GM23338 (cell line): Measurements from ENCODE around the gene HLA-DPA1. TPM values are rescaled to one million over a fixed set of nuclear protein-coding genes. Genes with fewer than 3 reads are reported as not detected.

ENCODE experiments used
- ATAC-seq: fragments of 200-7000 bp; cut with Tn5 transposase; 3 replicates; pipeline ENCODE4 v1.9.1; 2020
- DNase-seq: peaks from one replicate; pipeline ENCODE4 v3.0.0-alpha.2; 2015; ENCODE audit warnings: low spot score
- H2AFZ ChIP-seq: fragments of 200-600 bp; sonication (generic); 2 replicates; pipeline ENCODE4 v1.8.0; 2016; ENCODE audit warnings: antibody characterized with exemption, mild to moderate bottlenecking, moderate library complexity
- H3F3A ChIP-seq: fragments of 200-600 bp; sonication (generic); replicated peaks from 2 replicates; pipeline ENCODE4 v1.8.0; 2017; ENCODE audit warnings: antibody characterized with exemption, mixed run types, low read depth
- H3K27ac ChIP-seq: fragments of 200-600 bp; sonication (generic); 2 replicates; pipeline ENCODE4 v1.6.1; 2016; ENCODE audit warnings: low read depth
- H3K27me3 ChIP-seq: fragments of 200-600 bp; sonication (generic); 2 replicates; pipeline ENCODE4 v1.8.0; 2016; ENCODE audit warnings: mild to moderate bottlenecking, mixed run types, moderate library complexity; ENCODE audit not compliant: insufficient read depth
- H3K36me3 ChIP-seq: fragments of 200-600 bp; sonication (generic); 2 replicates; pipeline ENCODE4 v1.8.0; 2016; ENCODE audit warnings: mild to moderate bottlenecking; ENCODE audit not compliant: insufficient read depth
- H3K4me1 ChIP-seq: fragments of 200-600 bp; sonication (generic); 2 replicates; pipeline ENCODE4 v1.8.0; 2016; ENCODE audit warnings: mild to moderate bottlenecking, moderate library complexity; ENCODE audit not compliant: insufficient read depth
- H3K4me2 ChIP-seq: fragments of 200-600 bp; sonication (generic); 2 replicates; pipeline ENCODE4 v1.7.1; 2017; ENCODE audit warnings: mixed run types
- H3K4me3 ChIP-seq: fragments of 200-600 bp; sonication (generic); 2 replicates; pipeline ENCODE4 v1.6.1; 2016; ENCODE audit warnings: mixed run types
- H3K79me2 ChIP-seq: fragments of 200-600 bp; sonication (generic); replicated peaks from 2 replicates; pipeline ENCODE4 v1.8.0; 2017; ENCODE audit warnings: mild to moderate bottlenecking; ENCODE audit not compliant: insufficient read depth
- H3K9me2 ChIP-seq: fragments of 200-600 bp; sonication (generic); 2 replicates; pipeline ENCODE4 v1.8.0; 2017; ENCODE audit not compliant: insufficient read depth
- H4K20me1 ChIP-seq: fragments of 200-600 bp; sonication (generic); replicated peaks from 2 replicates; pipeline ENCODE4 v1.8.0; 2017; ENCODE audit warnings: mild to moderate bottlenecking; ENCODE audit not compliant: insufficient read depth
- H3K27ac Mint-ChIP-seq: 2 replicates; pipeline ENCODE4 v1.8.0; 2020; ENCODE audit warnings: inconsistent platforms, mild to moderate bottlenecking, moderate library complexity, mixed read lengths
- H3K27me3 Mint-ChIP-seq: 3 replicates; pipeline ENCODE4 v1.8.0; 2022; ENCODE audit warnings: low read depth, mild to moderate bottlenecking, moderate library complexity, mixed read lengths, inconsistent platforms; ENCODE audit not compliant: insufficient read depth, poor library complexity
- H3K36me3 Mint-ChIP-seq: 3 replicates; pipeline ENCODE4 v1.8.0; 2021; ENCODE audit warnings: low read depth, mild to moderate bottlenecking, inconsistent platforms, moderate library complexity, mixed read lengths
- H3K4me1 Mint-ChIP-seq: 3 replicates; pipeline ENCODE4 v1.8.0; 2020; ENCODE audit warnings: mild to moderate bottlenecking, inconsistent platforms, mixed read lengths
- H3K4me3 Mint-ChIP-seq: 3 replicates; pipeline ENCODE4 v1.8.0; 2021; ENCODE audit warnings: moderate library complexity, mild to moderate bottlenecking, inconsistent platforms, mixed read lengths
- H3K9me3 Mint-ChIP-seq: 3 replicates; pipeline ENCODE4 v1.8.0; 2020; ENCODE audit warnings: moderate library complexity, mild to moderate bottlenecking, inconsistent platforms, mixed read lengths
- CREB1 ChIP-seq: fragments of 250-450 bp; sonication (Bioruptor Pico); IDR thresholded peaks from 2 replicates; pipeline ENCODE4 v1.5.0; 2020; ENCODE audit warnings: low read depth, mild to moderate bottlenecking, moderate library complexity
- CTCF ChIP-seq, 2 experiments: fragments of 200-600 bp in 1 of 2; sonication (generic) in 1 of 2; conservative IDR thresholded peaks; 2 replicates each; pipeline versions ENCODE4 v1.5.1 to v1.6.1; 2016 to 2017; ENCODE audit warnings: antibody characterized with exemption in 2 of 2, low read depth in 2 of 2, mild to moderate bottlenecking in 2 of 2, moderate library complexity in 1 of 2
- EZH2 ChIP-seq: fragments of 200-600 bp; sonication (generic); IDR thresholded peaks from one replicate; pipeline ENCODE4 v1.8.0; 2017; ENCODE audit warnings: antibody characterized with exemption, mild to moderate bottlenecking, low read depth; ENCODE audit not compliant: unreplicated experiment
- NANOG ChIP-seq: IDR thresholded peaks from 2 replicates; pipeline ENCODE4 v1.6.1; 2016; ENCODE audit warnings: antibody characterized with exemption, borderline replicate concordance
- STAT1 ChIP-seq: IDR thresholded peaks from one replicate; pipeline ENCODE4 v1.6.1; 2016; ENCODE audit warnings: antibody characterized with exemption; ENCODE audit not compliant: unreplicated experiment
- ZNF114 ChIP-seq: fragments of 250-450 bp; sonication (Bioruptor Pico); IDR thresholded peaks from 2 replicates; pipeline ENCODE4 v1.5.0; 2020; ENCODE audit warnings: mild to moderate bottlenecking, moderate library complexity
- ZNF331 ChIP-seq: fragments of 250-450 bp; sonication (Bioruptor Pico); IDR thresholded peaks from 2 replicates; pipeline ENCODE4 v1.5.0; 2020; ENCODE audit warnings: low read depth, mild to moderate bottlenecking, moderate library complexity
- polyA plus RNA-seq: library from polyadenylated mRNA; unstranded; fragments of >200 nt; fragmentation: Nextera tagmentation; extraction: Ambion mirVana; gene quantifications from 2 replicates; pipeline ENCODE4 v1.2.1, GENCODE V29; 2016
- total RNA-seq: library from RNA; depleted of rRNA; stranded (reverse); fragments of >200 nt; shearing (Covaris generic); gene quantifications from 2 replicates; pipeline ENCODE4 v1.2.3, GENCODE V29; 2014
- TF ChIP-seq, protein P1 (sequence below): fragments of 250-450 bp; sonication (Bioruptor Pico); IDR thresholded peaks from 2 replicates; pipeline ENCODE4 v1.5.0; 2020; ENCODE audit warnings: mild to moderate bottlenecking, moderate library complexity

HLA-DPA1 gene
- total and polyA plus RNA-seq, 2 experiments from 2014 or later, result 4.1 to 6.9 TPM

GRCh38 chr6:33082702-33083101, 9.3 kb upstream of the HLA-DPA1 start:
- H3K27me3 Mint-ChIP-seq, result peaks cover 14% of the 10 kb centered on the region
- Histone ChIP-seq H4K20me1 (no peaks in the 10 kb centered on the region), H2AFZ (no peak overlapping the region), H3K4me2 (no peak overlapping the region), H3K4me1 (peaks cover 4% of the 10 kb centered on the region; the same call in 1 of the 2 replicates), H3K9me2 (peaks cover 8% of the 10 kb centered on the region; the same call in 1 of the 2 replicates), H3K27me3 (peaks cover 5% of the 10 kb centered on the region), H3K36me3 (no peaks in the 10 kb centered on the region), H3K27ac (no peak overlapping the region), H3K79me2 (no peaks in the 10 kb centered on the region), H3K4me3 (no peak overlapping the region), H3F3A (0 out of 2 replicates have a peak, but pooled peaks cover 3% of the 10 kb centered on the region)
- peaks cover 38% of the 10 kb centered on the region for H3K4me1 Mint-ChIP-seq
- H3K9me3 Mint-ChIP-seq, result no peaks in the 10 kb centered on the region; the same call in 2 of the 3 replicates
- DNase-seq (peak; percentile 87), ATAC-seq (peak; percentile 57)
- TF ChIP-seq CTCF (conservative IDR thresholded peaks at IDR 0.05; ENCODE audit: low read depth in 2 of 2) (peak; percentile 79 to 84), NANOG (no peak), CREB1 (CRISPR knock-in tag) (no peak), ZNF114 (CRISPR knock-in tag) (no peak)
- H3K4me3 Mint-ChIP-seq, result no peak overlapping the region
- H3K27ac Mint-ChIP-seq, result no peak overlapping the region
- H3K36me3 Mint-ChIP-seq, result peaks cover 22% of the 10 kb centered on the region

DNA sequence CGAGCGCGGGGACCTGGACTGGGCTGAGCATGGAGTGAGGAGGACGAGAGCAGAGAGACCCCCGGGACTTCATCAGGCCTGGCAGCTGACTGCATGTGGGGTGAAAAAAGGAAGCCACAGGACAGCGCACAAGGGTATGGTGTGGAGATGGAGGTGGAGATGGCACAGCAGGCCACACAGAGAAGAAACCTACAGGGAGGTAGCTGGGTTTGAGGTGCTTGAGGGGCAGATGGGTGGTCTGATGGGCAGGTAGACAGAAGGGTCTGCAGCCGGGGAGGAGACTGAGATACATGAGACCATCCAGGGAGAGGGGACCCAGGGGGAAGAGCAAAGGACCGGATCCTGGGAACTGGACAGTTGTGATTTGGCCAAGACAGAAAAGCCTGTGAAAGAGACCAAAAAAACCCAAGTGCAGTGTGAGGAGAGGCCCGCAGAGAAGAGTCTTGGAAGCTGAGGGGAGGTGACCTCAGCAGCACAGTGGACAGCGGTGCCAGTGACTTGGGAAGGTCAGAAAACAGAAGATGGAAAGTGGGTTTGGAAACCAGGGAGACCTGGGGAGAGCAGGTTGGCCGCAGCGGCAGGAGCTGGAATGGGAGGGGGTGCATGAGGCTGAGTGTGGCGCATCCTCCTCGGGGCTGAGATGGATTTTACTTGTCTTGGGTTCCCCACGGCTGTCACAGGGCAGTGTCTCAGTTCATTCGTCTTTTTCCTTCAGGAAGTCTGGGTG, 7.8 kb upstream of the HLA-DPA1 start:
- Histone ChIP-seq H3K4me3 (peak overlapping the region; percentile 58), H3K9me2 (peaks cover 8% of the 10 kb centered on the region; the same call in 1 of the 2 replicates), H3K4me2 (peak overlapping the region; percentile 77), H3F3A (0 out of 2 replicates have a peak, but pooled peaks cover 3% of the 10 kb centered on the region), H4K20me1 (no peaks in the 10 kb centered on the region), H3K79me2 (no peaks in the 10 kb centered on the region), H3K36me3 (no peaks in the 10 kb centered on the region), H3K27me3 (peaks cover 5% of the 10 kb centered on the region), H3K4me1 (peaks cover 4% of the 10 kb centered on the region; the same call in 1 of the 2 replicates), H3K27ac (no peak overlapping the region), H2AFZ (peak overlapping the region; percentile 83)
- peaks cover 38% of the 10 kb centered on the region for H3K4me1 Mint-ChIP-seq
- H3K27me3 Mint-ChIP-seq, result peaks cover 14% of the 10 kb centered on the region
- peak; percentile 21 for DNase-seq
- H3K36me3 Mint-ChIP-seq, result peaks cover 22% of the 10 kb centered on the region
- H3K27ac Mint-ChIP-seq, result no peak overlapping the region
- H3K9me3 Mint-ChIP-seq, result no peaks in the 10 kb centered on the region; the same call in 2 of the 3 replicates
- no peak for ATAC-seq
- H3K4me3 Mint-ChIP-seq, result peak overlapping the region; percentile 86
- TF ChIP-seq STAT1 (no peak), CTCF (conservative IDR thresholded peaks at IDR 0.05; ENCODE audit: low read depth in 2 of 2) (no peak), ZNF331 (CRISPR knock-in tag) (no peak), NANOG (no peak), EZH2 (no peak), ZNF114 (CRISPR knock-in tag) (no peak)
- TF ChIP-seq, protein P1, sequence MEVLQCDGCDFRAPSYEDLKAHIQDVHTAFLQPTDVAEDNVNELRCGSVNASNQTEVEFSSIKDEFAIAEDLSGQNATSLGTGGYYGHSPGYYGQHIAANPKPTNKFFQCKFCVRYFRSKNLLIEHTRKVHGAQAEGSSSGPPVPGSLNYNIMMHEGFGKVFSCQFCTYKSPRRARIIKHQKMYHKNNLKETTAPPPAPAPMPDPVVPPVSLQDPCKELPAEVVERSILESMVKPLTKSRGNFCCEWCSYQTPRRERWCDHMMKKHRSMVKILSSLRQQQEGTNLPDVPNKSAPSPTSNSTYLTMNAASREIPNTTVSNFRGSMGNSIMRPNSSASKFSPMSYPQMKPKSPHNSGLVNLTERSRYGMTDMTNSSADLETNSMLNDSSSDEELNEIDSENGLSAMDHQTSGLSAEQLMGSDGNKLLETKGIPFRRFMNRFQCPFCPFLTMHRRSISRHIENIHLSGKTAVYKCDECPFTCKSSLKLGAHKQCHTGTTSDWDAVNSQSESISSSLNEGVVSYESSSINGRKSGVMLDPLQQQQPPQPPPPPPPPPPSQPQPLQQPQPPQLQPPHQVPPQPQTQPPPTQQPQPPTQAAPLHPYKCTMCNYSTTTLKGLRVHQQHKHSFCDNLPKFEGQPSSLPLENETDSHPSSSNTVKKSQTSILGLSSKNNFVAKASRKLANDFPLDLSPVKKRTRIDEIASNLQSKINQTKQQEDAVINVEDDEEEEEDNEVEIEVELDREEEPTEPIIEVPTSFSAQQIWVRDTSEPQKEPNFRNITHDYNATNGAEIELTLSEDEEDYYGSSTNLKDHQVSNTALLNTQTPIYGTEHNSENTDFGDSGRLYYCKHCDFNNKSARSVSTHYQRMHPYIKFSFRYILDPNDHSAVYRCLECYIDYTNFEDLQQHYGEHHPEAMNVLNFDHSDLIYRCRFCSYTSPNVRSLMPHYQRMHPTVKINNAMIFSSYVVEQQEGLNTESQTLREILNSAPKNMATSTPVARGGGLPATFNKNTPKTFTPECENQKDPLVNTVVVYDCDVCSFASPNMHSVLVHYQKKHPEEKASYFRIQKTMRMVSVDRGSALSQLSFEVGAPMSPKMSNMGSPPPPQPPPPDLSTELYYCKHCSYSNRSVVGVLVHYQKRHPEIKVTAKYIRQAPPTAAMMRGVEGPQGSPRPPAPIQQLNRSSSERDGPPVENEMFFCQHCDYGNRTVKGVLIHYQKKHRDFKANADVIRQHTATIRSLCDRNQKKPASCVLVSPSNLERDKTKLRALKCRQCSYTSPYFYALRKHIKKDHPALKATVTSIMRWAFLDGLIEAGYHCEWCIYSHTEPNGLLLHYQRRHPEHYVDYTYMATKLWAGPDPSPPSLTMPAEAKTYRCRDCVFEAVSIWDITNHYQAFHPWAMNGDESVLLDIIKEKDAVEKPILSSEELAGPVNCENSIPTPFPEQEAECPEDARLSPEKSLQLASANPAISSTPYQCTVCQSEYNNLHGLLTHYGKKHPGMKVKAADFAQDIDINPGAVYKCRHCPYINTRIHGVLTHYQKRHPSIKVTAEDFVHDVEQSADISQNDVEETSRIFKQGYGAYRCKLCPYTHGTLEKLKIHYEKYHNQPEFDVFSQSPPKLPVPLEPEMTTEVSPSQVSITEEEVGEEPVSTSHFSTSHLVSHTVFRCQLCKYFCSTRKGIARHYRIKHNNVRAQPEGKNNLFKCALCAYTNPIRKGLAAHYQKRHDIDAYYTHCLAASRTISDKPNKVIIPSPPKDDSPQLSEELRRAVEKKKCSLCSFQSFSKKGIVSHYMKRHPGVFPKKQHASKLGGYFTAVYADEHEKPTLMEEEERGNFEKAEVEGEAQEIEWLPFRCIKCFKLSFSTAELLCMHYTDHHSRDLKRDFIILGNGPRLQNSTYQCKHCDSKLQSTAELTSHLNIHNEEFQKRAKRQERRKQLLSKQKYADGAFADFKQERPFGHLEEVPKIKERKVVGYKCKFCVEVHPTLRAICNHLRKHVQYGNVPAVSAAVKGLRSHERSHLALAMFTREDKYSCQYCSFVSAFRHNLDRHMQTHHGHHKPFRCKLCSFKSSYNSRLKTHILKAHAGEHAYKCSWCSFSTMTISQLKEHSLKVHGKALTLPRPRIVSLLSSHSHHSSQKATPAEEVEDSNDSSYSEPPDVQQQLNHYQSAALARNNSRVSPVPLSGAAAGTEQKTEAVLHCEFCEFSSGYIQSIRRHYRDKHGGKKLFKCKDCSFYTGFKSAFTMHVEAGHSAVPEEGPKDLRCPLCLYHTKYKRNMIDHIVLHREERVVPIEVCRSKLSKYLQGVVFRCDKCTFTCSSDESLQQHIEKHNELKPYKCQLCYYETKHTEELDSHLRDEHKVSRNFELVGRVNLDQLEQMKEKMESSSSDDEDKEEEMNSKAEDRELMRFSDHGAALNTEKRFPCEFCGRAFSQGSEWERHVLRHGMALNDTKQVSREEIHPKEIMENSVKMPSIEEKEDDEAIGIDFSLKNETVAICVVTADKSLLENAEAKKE (CRISPR knock-in tag), result no peak
